Endothelial cell of umbilical vein (primary cell): ENCODE measurements around the gene EDN2. TPM values are rescaled to one million over a fixed set of nuclear protein-coding genes. Genes with fewer than 3 reads are reported as not detected.

Experiments
- BruUV-seq: library from RNA; stranded (reverse); fragments of 400-500 nt; replicated peaks from 2 replicates; lab custom pipeline; 2021; lab: Mats Ljungman, UMichigan
- CTCF ChIA-PET: fragments of 300-600, 350-600 bp; sonication (Branson Sonifier 250); formaldehyde crosslinking; loops from one replicate; lab custom pipeline; 2021; ENCODE audit warnings: antibody characterized with exemption, inconsistent platforms; lab: Charles Lee
- POLR2A ChIA-PET: fragments of 300-600, 350-600 bp; sonication (Branson Sonifier 250); formaldehyde crosslinking; loops from one replicate; lab custom pipeline; 2021; ENCODE audit warnings: antibody characterized with exemption, inconsistent platforms; lab: Charles Lee
- DNase-seq: peaks from one replicate; pipeline ENCODE4 v3.0.0-alpha.2; 2011; ENCODE audit warnings: low read depth, low spot score
- FAIRE-seq: peaks from 2 replicates; lab custom pipeline; 2011; peaks lifted over from hg19 to GRCh38; lab: Jason Lieb, UNC
- H2AFZ ChIP-seq: 2 replicates; pipeline ENCODE4 v1.6.0; 2012; ENCODE audit warnings: low read depth, low read length, control low read depth, inconsistent platforms
- H3K27ac ChIP-seq: 2 replicates; pipeline ENCODE4 v1.5.1; 2011; ENCODE audit warnings: low read depth, mild to moderate bottlenecking, control low read depth, low read length, moderate library complexity; ENCODE audit not compliant: insufficient read depth
- H3K27me3 ChIP-seq, 2 experiments: 2 replicates each; pipeline versions ENCODE4 v1.6.0 to v1.6.1; 2011; ENCODE audit warnings: low read length in 2 of 2, mixed read lengths in 1 of 2; ENCODE audit not compliant: control insufficient read depth in 2 of 2, insufficient read depth in 2 of 2
- H3K36me3 ChIP-seq, 2 experiments: 2 replicates in 1 of 2; 3 replicates in 1 of 2; pipeline ENCODE4 v1.5.1; 2011; ENCODE audit warnings: low read length in 2 of 2, mild to moderate bottlenecking in 1 of 2, moderate library complexity in 1 of 2; ENCODE audit not compliant: control insufficient read depth in 2 of 2, insufficient read depth in 2 of 2; ENCODE audit errors: extremely low read depth in 1 of 2
- H3K4me1 ChIP-seq: 3 replicates; pipeline ENCODE4 v1.5.1; 2011; ENCODE audit warnings: mild to moderate bottlenecking, low read length; ENCODE audit not compliant: control insufficient read depth, insufficient read depth; ENCODE audit errors: extremely low read depth
- H3K4me2 ChIP-seq: 2 replicates; pipeline ENCODE4 v1.6.1; 2011; ENCODE audit warnings: low read length, control low read depth, mixed read lengths; ENCODE audit not compliant: insufficient read depth
- H3K4me3 ChIP-seq, 3 experiments: fragments of 200-600 bp in 1 of 3; sonication (generic), shearing (Covaris generic) in 1 of 3; replicated peaks in 1 of 3; 2 replicates each; pipeline ENCODE4 v1.5.1; 2011 to 2016; ENCODE audit warnings: control low read depth in 3 of 3, low read length in 3 of 3, mild to moderate bottlenecking in 2 of 3, inconsistent platforms in 1 of 3, low read depth in 1 of 3, moderate library complexity in 1 of 3; ENCODE audit not compliant: insufficient read depth in 1 of 3
- H3K79me2 ChIP-seq: 2 replicates; pipeline ENCODE4 v1.6.0; 2012; ENCODE audit warnings: low read length, inconsistent platforms; ENCODE audit not compliant: control insufficient read depth, insufficient read depth
- H3K9ac ChIP-seq: replicated peaks from 2 replicates; pipeline ENCODE3; 2011; ENCODE audit warnings: low read length, control low read depth; ENCODE audit not compliant: insufficient read depth; ENCODE audit errors: extremely low read depth
- H3K9me1 ChIP-seq: replicated peaks from 3 replicates; pipeline ENCODE4 v1.6.0; 2011; ENCODE audit warnings: mild to moderate bottlenecking, low read length; ENCODE audit not compliant: control insufficient read depth, insufficient read depth; ENCODE audit errors: extremely low read depth
- H3K9me3 ChIP-seq: replicated peaks from 2 replicates; pipeline ENCODE4 v1.5.1; 2012; ENCODE audit warnings: low read length, inconsistent platforms; ENCODE audit not compliant: control insufficient read depth, insufficient read depth
- H4K20me1 ChIP-seq: replicated peaks from 2 replicates; pipeline ENCODE3; 2011; ENCODE audit warnings: mild to moderate bottlenecking, low read length; ENCODE audit not compliant: control insufficient read depth, insufficient read depth; ENCODE audit errors: extremely low read depth
- EZH2 ChIP-seq: IDR thresholded peaks from 2 replicates; pipeline ENCODE4 v1.6.1; 2012; ENCODE audit warnings: borderline replicate concordance, low read depth, mild to moderate bottlenecking, moderate library complexity, low read length, inconsistent platforms; ENCODE audit not compliant: severe bottlenecking
- FOS ChIP-seq: IDR thresholded peaks from 2 replicates; pipeline ENCODE4 v1.6.1; 2011; ENCODE audit warnings: mild to moderate bottlenecking, low read length, moderate library complexity, borderline replicate concordance; ENCODE audit not compliant: insufficient read depth
- GATA2 ChIP-seq: IDR thresholded peaks from 2 replicates; pipeline ENCODE4 v1.7.0; 2011; ENCODE audit warnings: low read depth, mild to moderate bottlenecking, moderate library complexity, mixed read lengths, low read length; ENCODE audit not compliant: insufficient read length, insufficient read depth
- JUN ChIP-seq: IDR thresholded peaks from 2 replicates; pipeline ENCODE4 v1.6.1; 2011; ENCODE audit warnings: borderline replicate concordance, low read depth; ENCODE audit not compliant: insufficient read length, insufficient read depth
- MAX ChIP-seq: IDR thresholded peaks from 2 replicates; pipeline ENCODE4 v1.6.1; 2011; ENCODE audit not compliant: insufficient read depth, insufficient read length
- MYC ChIP-seq: IDR thresholded peaks from one replicate; pipeline ENCODE4 v1.6.1; 2011; ENCODE audit warnings: mild to moderate bottlenecking, low read depth, low read length
- POLR2A ChIP-seq: IDR thresholded peaks from 2 replicates; pipeline ENCODE4 v1.6.1; 2012; ENCODE audit warnings: low read depth, mild to moderate bottlenecking, control low read depth, low read length
- POLR2AphosphoS5 ChIP-seq: IDR thresholded peaks from 2 replicates; pipeline ENCODE4 v1.6.1; 2012; ENCODE audit warnings: low read depth, mild to moderate bottlenecking, control low read depth, low read length, moderate library complexity; ENCODE audit not compliant: insufficient read depth
- dilution Hi-C: fragments of 300-500 bp; cut with MboI; formaldehyde crosslinking; loops from one replicate; pipeline ENCODE4 v1.15.0; 2019; ENCODE audit warnings: low sequenced_read_pairs; ENCODE audit not compliant: extremely low pct_ligation_motif_present
- intact Hi-C: fragments of 100-400 bp; cut with micrococcal nuclease; formaldehyde crosslinking; loops from one replicate; pipeline ENCODE4 v1.10.0; 2022
- polyA plus RNA-seq, 4 experiments: library from polyadenylated mRNA; depleted of rRNA in 3 of 4; stranded (reverse) in 3 of 4; unstranded in 1 of 4; fragments of >200 nt; gene quantifications; 2 replicates each; pipeline versions ENCODE4 v1.2.1 to v1.2.3, GENCODE V29; 2011 to 2012; ENCODE audit warnings: missing spikeins in 1 of 4
- total RNA-seq: library from RNA; stranded (reverse); gene quantifications from 2 replicates; pipeline ENCODE4 v1.2.3, GENCODE V29; 2021
- TF ChIP-seq, protein P1 (sequence below), 2 donors: IDR thresholded peaks; 1 replicate in 1 of 2; 2 replicates in 1 of 2; pipeline ENCODE4 v1.5.1; 2011; ENCODE audit warnings: low read length in 2 of 2, mild to moderate bottlenecking in 2 of 2, moderate library complexity in 2 of 2, control low read depth in 1 of 2, inconsistent platforms in 1 of 2, low read depth in 1 of 2; ENCODE audit not compliant: insufficient read depth in 1 of 2; ENCODE audit errors: extremely low read depth in 1 of 2

Gene EDN2
- total and polyA plus RNA-seq, 2 donors (not counting 3 experiments of a cell fraction or from before 2014, with no cell fraction given), result not detected

DNA sequence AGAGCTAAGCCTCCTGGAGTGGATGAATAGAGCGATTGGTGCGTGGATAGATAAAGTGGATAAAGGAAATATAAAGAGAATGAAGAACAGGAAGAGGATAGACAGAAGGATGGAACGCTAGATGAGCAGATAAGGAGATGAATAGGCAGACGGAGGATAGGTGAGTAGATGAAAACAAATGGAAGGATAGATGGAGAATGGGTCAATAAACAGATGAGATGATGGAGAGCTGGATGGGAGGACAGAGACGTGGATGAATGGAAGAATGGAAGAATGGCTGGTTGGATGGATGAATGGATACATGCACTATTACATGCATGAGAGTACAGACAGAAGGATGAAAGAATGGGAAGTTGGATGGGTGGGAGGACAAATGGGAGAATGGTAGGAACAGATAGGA is 35.2 kb upstream of the EDN2 start:
- Histone ChIP-seq H3K27ac (no peak overlapping the region), H4K20me1 (no peaks in the 10 kb centered on the region), H3K9ac (no peak overlapping the region), H3K9me1 (no peaks in the 10 kb centered on the region), H3K4me2 (no peak overlapping the region), H2AFZ (no peak overlapping the region), H3K79me2 (no peaks in the 10 kb centered on the region), H3K4me3 (no peak overlapping the region), H3K27me3 (no peaks in the 10 kb centered on the region), H3K4me1 (peaks cover 4% of the 10 kb centered on the region), H3K9me3 (no peaks in the 10 kb centered on the region), H3K36me3 (no peaks in the 10 kb centered on the region)
- DNase-seq, result no peak
- CTCF ChIA-PET, result no interaction called here
- no peak for TF ChIP-seq POLR2AphosphoS5
- TF ChIP-seq MYC, result no peak
- FAIRE-seq, result no peak
- BruUV-seq, result no TSS peak
- dilution Hi-C loops, result no loop called here
- intact Hi-C loops, result no loop called here
- POLR2A ChIA-PET, result no interaction called here

- FAIRE-seq, result no peak
- no peak for DNase-seq
- BruUV-seq, result no TSS peak
- H3K27ac ChIP-seq, result no peak overlapping the region
- dilution Hi-C loops (no loop called here), intact Hi-C loops (no loop called here)
- H3K79me2 ChIP-seq, result no peaks in the 10 kb centered on the region
- no peaks in the 10 kb centered on the region for H4K20me1 ChIP-seq
- CTCF ChIA-PET, result interaction anchor here (0.6 to 0.9 kb wide), 2 partner anchors 33 to 249 kb away, joined by 3 read pairs; no protein-coding TSS in a partner anchor
- no peak overlapping the region for H2AFZ ChIP-seq
- POLR2A ChIA-PET, result no interaction called here
- TF ChIP-seq POLR2A (no peak), MAX (no peak), MYC (no peak), EZH2 (no peak), GATA2 (no peak), FOS (no peak), POLR2AphosphoS5 (no peak), JUN (no peak)
- TF ChIP-seq, protein P1, sequence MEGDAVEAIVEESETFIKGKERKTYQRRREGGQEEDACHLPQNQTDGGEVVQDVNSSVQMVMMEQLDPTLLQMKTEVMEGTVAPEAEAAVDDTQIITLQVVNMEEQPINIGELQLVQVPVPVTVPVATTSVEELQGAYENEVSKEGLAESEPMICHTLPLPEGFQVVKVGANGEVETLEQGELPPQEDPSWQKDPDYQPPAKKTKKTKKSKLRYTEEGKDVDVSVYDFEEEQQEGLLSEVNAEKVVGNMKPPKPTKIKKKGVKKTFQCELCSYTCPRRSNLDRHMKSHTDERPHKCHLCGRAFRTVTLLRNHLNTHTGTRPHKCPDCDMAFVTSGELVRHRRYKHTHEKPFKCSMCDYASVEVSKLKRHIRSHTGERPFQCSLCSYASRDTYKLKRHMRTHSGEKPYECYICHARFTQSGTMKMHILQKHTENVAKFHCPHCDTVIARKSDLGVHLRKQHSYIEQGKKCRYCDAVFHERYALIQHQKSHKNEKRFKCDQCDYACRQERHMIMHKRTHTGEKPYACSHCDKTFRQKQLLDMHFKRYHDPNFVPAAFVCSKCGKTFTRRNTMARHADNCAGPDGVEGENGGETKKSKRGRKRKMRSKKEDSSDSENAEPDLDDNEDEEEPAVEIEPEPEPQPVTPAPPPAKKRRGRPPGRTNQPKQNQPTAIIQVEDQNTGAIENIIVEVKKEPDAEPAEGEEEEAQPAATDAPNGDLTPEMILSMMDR (IDR thresholded peaks at IDR 0.05; ENCODE audit: extremely low read depth in 1 of 2, insufficient read depth in 1 of 2, low read depth in 1 of 2, low read length in 2 of 2), result no peak
- H3K9me1 ChIP-seq, result no peaks in the 10 kb centered on the region
- no peak overlapping the region for H3K4me3 ChIP-seq
- H3K4me1 ChIP-seq, result peaks cover 4% of the 10 kb centered on the region
- H3K27me3 ChIP-seq, result no peaks in the 10 kb centered on the region
- H3K36me3 ChIP-seq, result no peaks in the 10 kb centered on the region
- no peaks in the 10 kb centered on the region for H3K9me3 ChIP-seq
- no peak overlapping the region for H3K9ac ChIP-seq
- H3K4me2 ChIP-seq, result no peak overlapping the region
These were observed 34.0 kb upstream of the EDN2 start for GRCh38 chr1:41518471-41518870.
